Measurements from ENCODE around the gene GJA4. TPM values are rescaled to one million over a fixed set of nuclear protein-coding genes. Genes with fewer than 3 reads are reported as not detected.

Gene GJA4
- total RNA-seq, 1 experiment from 2014 or later = 1.4 TPM

- H3K23me2 ChIP-seq (ENCODE audit: insufficient read length, low read depth, low read length, poor library complexity, severe bottlenecking) = no peaks in the 10 kb centered on the region
- Mint-ChIP-seq H3K4me1 (peaks cover 18 to 19% of the 10 kb centered on the region in 2 experiments), H3K36me3 (ENCODE audit: insufficient read depth in 1 of 3, low read depth in 3 of 3) (no peaks in the 10 kb centered on the region; a peak in 2 of 7 replicates), H3K4me3 (no peak overlapping the region), H3K27ac (no peak overlapping the region), H3K27me3 (ENCODE audit: low read depth) (peaks cover 39% of the 10 kb centered on the region), H3K9me3 (no peaks in the 10 kb centered on the region; a peak in 1 of 5 replicates)
- no peak overlapping the region for H3K18ac ChIP-seq (ENCODE audit: insufficient read length, low read depth, low read length)
- H3K79me1 ChIP-seq (ENCODE audit: insufficient read depth, low read depth, low read length, poor library complexity, severe bottlenecking) = no peaks in the 10 kb centered on the region
- no peak overlapping the region for H2BK5ac ChIP-seq (ENCODE audit: insufficient read length, low read length)
- H3K23ac ChIP-seq (ENCODE audit: insufficient read length, low read depth, low read length) = no peak overlapping the region
- H3K56ac ChIP-seq (ENCODE audit: insufficient read length, low read depth, low read length) = no peak overlapping the region
- H4K5ac ChIP-seq (ENCODE audit: insufficient read length, low read depth, low read length) = no peak overlapping the region
- H4K20me1 ChIP-seq (ENCODE audit: control insufficient read depth, insufficient read depth, insufficient read length) = no peaks in the 10 kb centered on the region
- H2BK12ac ChIP-seq (ENCODE audit: insufficient read length, low read depth, low read length) = no peak overlapping the region
- no peak overlapping the region for H2BK120ac ChIP-seq (ENCODE audit: low read depth, low read length, poor library complexity, severe bottlenecking)
- WGBS (ENCODE audit: extremely low coverage, insufficient read length, low lambda C conversion rate) = no CpG with 5 or more reads among the region's 12 CpGs
- no peaks in the 10 kb centered on the region; the same call in 1 of the 2 replicates for H3K4me1 ChIP-seq (ENCODE audit: insufficient read depth, low read length)
- H4K91ac ChIP-seq (ENCODE audit: insufficient read length, low read depth, low read length) = no peak overlapping the region
- no peak overlapping the region for H2BK15ac ChIP-seq (ENCODE audit: low read depth, low read length)
- no peak overlapping the region for H3T11ph ChIP-seq (ENCODE audit: low read length)
- no peaks in the 10 kb centered on the region for H3K9me3 ChIP-seq (ENCODE audit: control insufficient read depth, low read depth, low read length)
- DNase-seq = no peak
- H3K79me2 ChIP-seq (ENCODE audit: insufficient read depth, low read length) = no peaks in the 10 kb centered on the region
- no peak overlapping the region for H2BK20ac ChIP-seq (ENCODE audit: low read depth, low read length, poor library complexity, severe bottlenecking)
- no peaks in the 10 kb centered on the region; the same call in 1 of the 2 replicates for H3K27me3 ChIP-seq (ENCODE audit: insufficient read depth, low read length)
- no peak overlapping the region for H3K27ac ChIP-seq (ENCODE audit: insufficient read length, low read depth, low read length)
- no peak overlapping the region for H4K8ac ChIP-seq (replicated peaks; ENCODE audit: insufficient read length, low read depth, low read length)
- no peak for TF ChIP-seq CTCF (conservative IDR thresholded peaks at IDR 0.05)
- no peak overlapping the region for H2AK5ac ChIP-seq (ENCODE audit: insufficient read length, low read length)
- H3K9ac ChIP-seq (ENCODE audit: extremely low read depth, insufficient read length, low read length) = no peak overlapping the region
- H3K14ac ChIP-seq (ENCODE audit: insufficient read depth, low read length) = no peak overlapping the region; the same call in 1 of the 2 replicates
- no peak overlapping the region for H3K4ac ChIP-seq (ENCODE audit: low read depth, low read length)
- no peak overlapping the region for H3K4me2 ChIP-seq (ENCODE audit: insufficient read depth, insufficient read length, low read length)
- no peak overlapping the region for H2AFZ ChIP-seq (ENCODE audit: low read length)
Observed at GRCh38 chr1:34794790-34795180, 2.0 kb downstream of the GJA4 start.
